Inflammatory macrophage treated with lipopolysaccharide for 4 hours (primary cell): Measurements from ENCODE around the gene PRPH.

Experiments
- DNase-seq: peaks from one replicate; pipeline ENCODE4 v3.0.0-alpha.2; 2020

The PRPH gene

DNA sequence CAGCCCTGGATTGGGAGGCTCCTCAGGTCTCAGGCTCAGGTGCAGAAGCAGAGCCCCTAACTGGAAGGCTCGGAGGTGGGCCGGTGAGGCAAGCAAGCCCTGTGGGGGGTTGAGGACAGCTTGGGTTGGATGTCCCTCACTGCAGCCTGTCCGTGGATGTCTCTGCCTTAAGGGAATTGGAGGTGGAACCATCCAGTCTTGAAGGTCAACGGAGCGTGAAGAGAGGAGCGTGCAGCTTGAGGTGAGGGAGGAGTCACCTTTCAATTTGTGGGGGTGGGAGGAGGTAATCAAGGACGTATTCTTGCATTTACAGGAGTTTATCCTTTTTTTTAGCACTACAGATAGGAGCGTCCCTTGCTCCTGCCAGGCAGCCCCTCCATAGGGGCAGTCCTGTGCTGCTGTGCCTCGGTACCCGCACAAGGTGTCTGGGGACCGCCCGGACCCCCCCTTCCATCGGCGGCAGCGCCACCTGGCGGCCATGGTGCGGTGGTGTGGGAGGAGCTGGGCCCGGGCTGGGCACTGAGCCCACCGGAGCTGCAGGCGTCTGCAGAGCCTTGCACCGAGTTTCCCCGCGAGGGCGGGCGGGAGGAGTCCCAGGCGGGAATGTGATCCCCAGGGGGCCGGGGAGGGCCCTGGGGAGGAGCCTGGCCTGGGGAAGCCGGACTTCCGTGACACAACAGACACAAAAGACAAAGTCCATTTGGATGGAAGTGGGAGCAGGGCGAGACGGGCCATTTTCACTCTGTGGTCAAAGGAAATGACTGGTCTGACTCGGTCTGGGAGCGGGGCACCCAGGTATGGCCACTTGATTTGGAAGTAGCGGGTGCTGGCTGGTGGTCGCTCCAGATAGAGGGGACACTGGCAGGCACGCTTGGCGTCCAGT is 52.6 kb downstream of the PRPH start:
- peak; percentile 44 for DNase-seq
